CD4-positive, alpha-beta memory T cell (primary cell): ENCODE measurements around the gene RTP3. TPM values are rescaled to one million over a fixed set of nuclear protein-coding genes. Genes with fewer than 3 reads are reported as not detected.

Experiments
- CTCF ChIA-PET: fragments of 350-600 bp; sonication (Branson Sonifier 250); formaldehyde crosslinking; loops from one replicate; lab custom pipeline; 2021; ENCODE audit warnings: inconsistent platforms; ENCODE audit not compliant: partially characterized antibody; lab: Charles Lee
- POLR2A ChIA-PET: fragments of 350-600 bp; sonication (Branson Sonifier 250); formaldehyde crosslinking; loops from one replicate; lab custom pipeline; 2021; ENCODE audit not compliant: partially characterized antibody; lab: Charles Lee
- DNase-seq, 5 donors: peaks; one replicate each; pipeline versions ENCODE4 v3.0.0 to v3.0.0-alpha.2; 2020 to 2022; ENCODE audit warnings: mixed read lengths in 1 of 5
- H3K27ac ChIP-seq: one replicate; pipeline ENCODE4 v1.7.0; 2013; ENCODE audit warnings: low read depth, low read length
- H3K27me3 ChIP-seq: 2 replicates; pipeline ENCODE4 v1.7.0; 2013; ENCODE audit warnings: mild to moderate bottlenecking, low read length, moderate library complexity; ENCODE audit not compliant: insufficient read depth
- H3K36me3 ChIP-seq: 2 replicates; pipeline ENCODE4 v1.7.0; 2013; ENCODE audit warnings: mild to moderate bottlenecking, low read length, moderate library complexity; ENCODE audit not compliant: insufficient read depth
- H3K4me1 ChIP-seq: 2 replicates; pipeline ENCODE4 v1.7.0; 2013; ENCODE audit warnings: mild to moderate bottlenecking, low read length, moderate library complexity; ENCODE audit not compliant: insufficient read depth
- H3K4me3 ChIP-seq, 2 donors: one replicate each; pipeline ENCODE4 v1.7.0; 2013; ENCODE audit warnings: low read length in 2 of 2, mild to moderate bottlenecking in 1 of 2
- H3K9me3 ChIP-seq, 2 donors: one replicate each; pipeline ENCODE4 v1.7.0; 2013; ENCODE audit warnings: low read length in 2 of 2, control low read depth in 1 of 2; ENCODE audit not compliant: control insufficient read depth in 1 of 2
- H3K27ac Mint-ChIP-seq, 7 donors: one replicate each; pipeline ENCODE4 v1.8.0; 2020 to 2021; ENCODE audit warnings: mixed read lengths in 7 of 7, mild to moderate bottlenecking in 6 of 7, inconsistent platforms in 3 of 7, moderate library complexity in 3 of 7
- H3K27me3 Mint-ChIP-seq, 2 donors: one replicate each; pipeline ENCODE4 v1.8.0; 2020 to 2021; ENCODE audit warnings: mixed read lengths in 2 of 2
- H3K36me3 Mint-ChIP-seq, 2 donors: one replicate each; pipeline ENCODE4 v1.8.0; 2020 to 2021; ENCODE audit warnings: mixed read lengths in 2 of 2, inconsistent platforms in 1 of 2, mild to moderate bottlenecking in 1 of 2
- H3K4me1 Mint-ChIP-seq, 4 donors: one replicate each; pipeline ENCODE4 v1.8.0; 2020 to 2021; ENCODE audit warnings: mixed read lengths in 4 of 4, mild to moderate bottlenecking in 1 of 4
- H3K4me3 Mint-ChIP-seq, 8 donors: one replicate each; pipeline ENCODE4 v1.8.0; 2020 to 2021; ENCODE audit warnings: mixed read lengths in 8 of 8, mild to moderate bottlenecking in 7 of 8, moderate library complexity in 6 of 8, inconsistent platforms in 3 of 8
- H3K9me3 Mint-ChIP-seq, 8 donors: one replicate each; pipeline ENCODE4 v1.8.0; 2020 to 2021; ENCODE audit warnings: mixed read lengths in 8 of 8, mild to moderate bottlenecking in 5 of 8, inconsistent platforms in 3 of 8, moderate library complexity in 1 of 8
- intact Hi-C: fragments of 100-400 bp; cut with micrococcal nuclease; formaldehyde crosslinking; loops from one replicate; pipeline ENCODE4 v1.15.1; 2023
- polyA plus RNA-seq, 2 donors: library from polyadenylated mRNA; unstranded; fragments of 300-500 nt; fragmentation: Illumina TruSeq; gene quantifications; one replicate each; pipeline ENCODE4 v1.2.3, GENCODE V29; 2021
- total RNA-seq, 2 experiments: library from RNA; stranded (reverse); gene quantifications; one replicate each; pipeline ENCODE4 v1.2.3, GENCODE V29; 2021

The RTP3 gene
- total and polyA plus RNA-seq, 4 experiments from 2014 or later, result not detected

DNA sequence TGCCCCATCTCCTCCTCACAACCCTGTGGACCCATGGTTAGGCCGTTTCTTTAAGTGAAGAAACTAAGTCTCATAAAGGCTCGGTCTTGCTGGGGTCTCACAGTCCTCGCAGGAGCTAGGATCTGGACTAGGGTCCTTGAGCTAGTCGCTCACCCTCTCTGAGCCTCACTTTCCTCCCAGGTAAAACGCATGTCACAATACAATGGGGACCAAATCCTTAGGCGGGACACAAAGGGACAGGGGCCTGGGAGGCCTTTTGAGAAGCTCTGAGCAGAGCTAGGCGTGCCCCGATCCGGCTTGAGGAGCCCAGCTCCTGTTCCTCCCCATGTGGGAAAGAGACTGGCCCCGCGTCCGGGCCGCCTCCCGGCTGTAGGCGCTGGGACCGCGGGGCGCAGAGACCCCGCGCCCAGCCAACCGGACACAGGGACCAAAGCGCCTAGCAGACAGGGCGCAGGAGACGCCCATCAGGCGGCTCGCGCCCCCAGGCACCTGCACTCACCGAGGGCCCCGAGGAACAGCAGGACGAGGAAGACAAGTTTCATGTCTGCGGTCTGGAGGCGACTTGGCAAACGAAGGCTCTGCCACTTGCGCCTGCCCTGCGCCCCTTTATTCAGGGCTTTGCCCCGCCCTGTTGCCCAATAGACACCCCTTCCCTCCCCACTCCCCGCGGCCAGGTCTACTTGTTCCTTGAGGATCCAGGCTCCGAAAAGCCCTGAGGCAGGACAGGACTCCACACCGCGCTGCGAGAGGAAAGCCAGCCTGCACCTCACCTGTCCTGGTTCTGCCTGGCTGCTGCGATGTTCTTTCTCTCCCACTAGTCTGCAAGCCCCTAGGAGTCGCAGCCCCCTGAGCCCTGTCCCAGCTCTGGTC lies 33.2 kb upstream of the RTP3 start, which contains the start of gene LTF:
TSS of gene LTF (minus strand) at position 580 of the 870 bp plus-strand sequence. CDS start at position 542, 38 bp downstream.
- Histone ChIP-seq H3K4me3 (no peak within 1 kb of the TSS), H3K4me1 (no peaks in the 10 kb centered on the region), H3K27ac (no peak within 1 kb of the TSS), H3K9me3 (no peaks in the 10 kb centered on the region), H3K36me3 (no peaks in the 10 kb centered on the region), H3K27me3 (peaks cover 9% of the 10 kb centered on the region)
- Mint-ChIP-seq H3K4me3 (no peak within 1 kb of the TSS), H3K4me1 (no peaks in the 10 kb centered on the region), H3K36me3 (no peaks in the 10 kb centered on the region), H3K27ac (no peak within 1 kb of the TSS), H3K9me3 (peaks cover 0 to 8% (median under 1%) of the 10 kb centered on the region in 8 donors), H3K27me3 (peaks cover 27 to 39% of the 10 kb centered on the region in 2 donors)
- ChIA-PET POLR2A (interaction anchor here (0.7 kb wide), 1 partner anchor 24 kb away, joined by 4 read pairs; no protein-coding TSS in a partner anchor), CTCF (no interaction called here)
- intact Hi-C loops, result no loop called here
- DNase-seq, result no peak

DNA sequence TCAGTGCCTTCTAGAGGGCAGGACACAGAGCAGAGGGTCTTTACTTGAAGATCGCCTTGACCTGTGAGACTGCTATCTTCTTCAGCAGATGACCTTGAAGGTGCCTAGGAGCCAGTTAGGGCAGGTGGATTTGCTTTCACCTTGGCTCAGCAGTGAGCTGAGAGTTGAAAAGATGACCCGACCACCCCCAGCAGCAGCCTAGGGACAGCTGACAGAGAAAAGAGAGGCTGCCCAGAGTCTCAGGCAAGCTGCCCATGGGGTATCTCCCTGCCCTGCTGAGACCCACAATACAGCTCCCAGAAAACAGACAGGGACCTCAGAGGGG lies 32.6 kb upstream of the RTP3 start:
- CTCF ChIA-PET, result no interaction called here
- no peak for DNase-seq
- Histone ChIP-seq H3K27me3 (peaks cover 9% of the 10 kb centered on the region), H3K27ac (no peak overlapping the region), H3K4me1 (no peaks in the 10 kb centered on the region), H3K36me3 (no peaks in the 10 kb centered on the region), H3K4me3 (no peak overlapping the region), H3K9me3 (no peaks in the 10 kb centered on the region)
- Mint-ChIP-seq H3K27me3 (peaks cover 25 to 39% of the 10 kb centered on the region in 2 donors), H3K27ac (no peak overlapping the region), H3K9me3 (peaks cover 0 to 8% (median under 1%) of the 10 kb centered on the region in 8 donors), H3K4me3 (no peak overlapping the region), H3K4me1 (no peaks in the 10 kb centered on the region), H3K36me3 (no peaks in the 10 kb centered on the region)
- POLR2A ChIA-PET, result interaction anchor here (0.7 kb wide), 1 partner anchor 23 kb away, joined by 4 read pairs; no protein-coding TSS in a partner anchor
- intact Hi-C loops, result no loop called here

DNA sequence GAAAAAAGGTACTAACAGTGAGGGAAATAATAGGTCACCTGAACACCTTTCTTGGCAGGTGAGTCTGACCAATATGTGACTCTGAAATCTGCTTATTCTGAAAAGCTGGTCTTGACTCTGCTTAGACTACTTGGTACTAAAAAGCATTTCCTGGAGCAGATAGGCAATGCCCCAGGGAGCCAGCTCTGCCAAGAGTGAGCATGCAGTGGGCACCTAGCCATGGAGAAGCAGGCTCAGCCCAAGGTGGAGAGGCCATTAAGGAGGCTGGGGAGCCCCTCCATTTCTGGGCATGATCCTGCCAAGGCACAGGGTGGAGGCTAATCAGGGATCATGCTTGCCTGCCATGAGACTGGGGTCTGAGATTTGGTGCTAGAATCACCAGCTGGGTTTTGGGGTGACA lies 31.5 kb upstream of the RTP3 start:
- no peak for DNase-seq
- Histone ChIP-seq H3K4me3 (no peak overlapping the region), H3K4me1 (no peaks in the 10 kb centered on the region), H3K36me3 (no peaks in the 10 kb centered on the region), H3K9me3 (no peaks in the 10 kb centered on the region), H3K27ac (no peak overlapping the region), H3K27me3 (peaks cover 8% of the 10 kb centered on the region)
- Mint-ChIP-seq H3K9me3 (peaks cover 0 to 2% (median 0%) of the 10 kb centered on the region in 8 donors), H3K27me3 (peaks cover 26 to 33% of the 10 kb centered on the region in 2 donors), H3K4me1 (no peaks in the 10 kb centered on the region), H3K4me3 (no peak overlapping the region), H3K36me3 (no peaks in the 10 kb centered on the region), H3K27ac (no peak overlapping the region)
- CTCF ChIA-PET, result no interaction called here
- intact Hi-C loops, result no loop called here
- POLR2A ChIA-PET, result no interaction called here

DNA sequence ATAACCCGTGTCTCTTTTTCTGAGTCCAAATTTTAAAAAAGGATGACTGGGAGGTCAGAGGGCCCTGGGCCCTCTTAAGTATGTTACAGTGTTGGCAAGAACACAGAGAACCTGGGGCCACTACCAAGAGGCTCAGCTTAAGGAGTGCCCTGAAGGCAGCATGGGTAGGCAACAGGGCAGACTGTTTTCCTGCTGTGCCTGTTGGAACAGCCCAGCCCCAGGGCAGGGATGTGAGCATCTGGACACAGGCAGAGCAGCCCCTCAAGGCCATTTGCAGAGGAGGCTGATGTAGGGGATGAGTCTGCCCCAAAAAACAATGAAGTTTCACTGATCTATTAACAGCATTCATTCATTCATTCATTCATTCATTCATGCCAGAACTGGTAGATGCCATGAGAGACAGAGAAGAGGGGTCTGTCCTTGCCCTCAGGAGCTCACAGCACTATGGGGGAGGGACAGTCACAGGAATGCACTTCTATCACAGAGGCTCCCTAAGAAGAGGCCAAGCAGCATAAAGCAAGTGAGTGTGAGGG lies 30.8 kb upstream of the RTP3 start:
- H3K27me3 Mint-ChIP-seq, result peaks cover 24 to 28% of the 10 kb centered on the region in 2 donors
- no peaks in the 10 kb centered on the region for H3K9me3 ChIP-seq
- no peaks in the 10 kb centered on the region for H3K36me3 Mint-ChIP-seq
- ChIA-PET CTCF (interaction anchor here (1.7 kb wide), 1 partner anchor 22 kb away, joined by 4 read pairs; no protein-coding TSS in a partner anchor), POLR2A (no interaction called here)
- intact Hi-C loops, result no loop called here
- H3K36me3 ChIP-seq, result no peaks in the 10 kb centered on the region
- H3K4me1 Mint-ChIP-seq, result no peaks in the 10 kb centered on the region
- no peak overlapping the region for H3K27ac ChIP-seq
- H3K4me3 ChIP-seq, result no peak overlapping the region
- no peak overlapping the region for H3K27ac Mint-ChIP-seq
- no peaks in the 10 kb centered on the region for H3K9me3 Mint-ChIP-seq
- no peaks in the 10 kb centered on the region for H3K4me1 ChIP-seq
- DNase-seq, result no peak
- peaks cover 9% of the 10 kb centered on the region for H3K27me3 ChIP-seq
- no peak overlapping the region for H3K4me3 Mint-ChIP-seq

DNA sequence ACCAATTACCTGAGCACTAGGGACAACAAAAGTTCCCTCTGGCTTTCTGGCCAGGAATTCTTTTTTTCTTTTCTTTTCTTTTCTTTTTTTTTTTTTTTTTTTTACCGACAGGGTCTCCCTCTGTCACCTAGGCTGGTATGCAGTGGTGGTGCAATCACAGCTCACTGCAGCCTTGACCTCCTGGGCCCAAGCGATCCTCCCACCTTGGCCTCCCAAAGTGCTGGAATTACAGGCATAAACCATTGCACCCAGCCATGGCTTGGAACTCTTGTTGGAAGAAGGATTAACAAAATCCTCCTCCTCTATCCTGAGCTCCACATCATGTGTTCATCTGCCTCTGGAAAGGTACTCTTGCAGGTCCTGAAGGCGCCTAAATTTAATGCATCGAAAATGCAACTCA lies 30.2 kb upstream of the RTP3 start:
- Mint-ChIP-seq H3K4me3 (no peak overlapping the region), H3K4me1 (no peaks in the 10 kb centered on the region), H3K27me3 (peaks cover 22 to 24% of the 10 kb centered on the region in 2 donors), H3K27ac (no peak overlapping the region), H3K9me3 (no peaks in the 10 kb centered on the region), H3K36me3 (no peaks in the 10 kb centered on the region)
- DNase-seq, result no peak
- Histone ChIP-seq H3K27me3 (peaks cover 9% of the 10 kb centered on the region), H3K36me3 (no peaks in the 10 kb centered on the region), H3K4me1 (no peaks in the 10 kb centered on the region), H3K4me3 (no peak overlapping the region), H3K27ac (no peak overlapping the region), H3K9me3 (no peaks in the 10 kb centered on the region)
- ChIA-PET POLR2A (interaction anchor here (0.7 kb wide), 1 partner anchor 16 kb away, joined by 3 read pairs; no protein-coding TSS in a partner anchor), CTCF (interaction anchor here (1.7 kb wide), 1 partner anchor 21 kb away, joined by 4 read pairs; no protein-coding TSS in a partner anchor)
- intact Hi-C loops, result no loop called here

DNA sequence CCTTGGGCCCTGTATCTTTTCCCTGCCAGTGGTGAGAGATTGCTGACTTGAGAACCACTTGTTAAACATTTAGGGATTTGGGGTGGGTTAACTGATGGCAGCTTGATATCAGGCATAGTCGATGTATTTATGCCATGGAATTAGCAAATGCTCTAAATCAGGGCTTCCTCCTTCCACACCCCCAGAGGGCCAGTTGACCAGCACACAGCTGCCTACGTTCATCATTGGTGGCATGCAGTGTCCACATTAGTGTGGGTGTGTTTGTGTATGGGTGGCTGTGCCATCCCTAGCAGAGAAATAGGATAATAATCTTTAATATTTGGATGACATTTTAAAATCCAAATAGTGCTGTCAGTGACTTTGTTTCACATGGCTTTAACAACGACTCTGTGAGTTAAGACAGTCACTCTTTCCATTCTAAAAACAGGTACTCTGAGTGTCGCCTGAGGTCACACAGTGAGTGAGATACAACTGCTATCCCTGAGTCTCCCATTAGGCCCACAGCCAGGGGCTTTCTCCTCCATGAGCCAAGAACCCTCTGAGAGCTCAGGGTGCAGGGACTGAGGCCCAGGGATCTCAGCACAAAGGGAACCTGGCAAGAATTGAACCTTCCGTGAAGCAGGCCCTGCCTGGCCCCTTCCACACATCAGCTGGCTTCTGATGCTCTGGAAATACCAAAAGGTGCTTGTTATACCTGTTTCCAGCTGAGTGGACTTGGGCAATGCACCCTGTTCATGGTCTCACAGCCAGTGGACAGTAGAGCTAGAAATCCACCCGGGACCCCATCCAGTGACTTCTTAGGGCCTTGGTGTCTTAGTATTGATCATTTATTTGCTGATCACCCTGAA lies 28.8 kb upstream of the RTP3 start:
- Histone ChIP-seq H3K9me3 (no peaks in the 10 kb centered on the region), H3K4me3 (no peak overlapping the region), H3K36me3 (no peaks in the 10 kb centered on the region), H3K27ac (no peak overlapping the region), H3K27me3 (peaks cover 16% of the 10 kb centered on the region), H3K4me1 (no peaks in the 10 kb centered on the region)
- peaks cover 0 to 4% (median 0%) of the 10 kb centered on the region in 8 donors for H3K9me3 Mint-ChIP-seq
- CTCF ChIA-PET, result interaction anchor here (1.5 to 1.7 kb wide), 2 partner anchors 20 to 90 kb away, joined by 4 to 5 read pairs; no protein-coding TSS in a partner anchor
- intact Hi-C loops, result no loop called here
- POLR2A ChIA-PET, result no interaction called here
- H3K27me3 Mint-ChIP-seq, result peaks cover 19 to 25% of the 10 kb centered on the region in 2 donors
- no peak overlapping the region for H3K4me3 Mint-ChIP-seq
- no peak for DNase-seq
- no peak overlapping the region for H3K27ac Mint-ChIP-seq
- no peaks in the 10 kb centered on the region for H3K4me1 Mint-ChIP-seq
- no peaks in the 10 kb centered on the region for H3K36me3 Mint-ChIP-seq
